Measurements from ENCODE around the gene CHI3L1.
A peak's percentile ranks its signal among the peaks of the same experiment; 100 is the strongest.

Gene CHI3L1

GRCh38 chr1:203197625-203198024, 11.1 kb upstream of the CHI3L1 start:
- no peak for TF ChIP-seq CTCF (IDR thresholded peaks at IDR 0.05; ENCODE audit: low read depth, low read length)
- DNase-seq (ENCODE audit: extremely low read depth, low read depth): peak; percentile 39

- no peak for DNase-seq (ENCODE audit: extremely low read depth, low read depth)
- TF ChIP-seq CTCF (IDR thresholded peaks at IDR 0.05; ENCODE audit: low read depth, low read length): no peak; the same call in 1 of the 2 replicates
These were observed 9.9 kb upstream of the CHI3L1 start for GRCh38 chr1:203196371-203196770.

DNA sequence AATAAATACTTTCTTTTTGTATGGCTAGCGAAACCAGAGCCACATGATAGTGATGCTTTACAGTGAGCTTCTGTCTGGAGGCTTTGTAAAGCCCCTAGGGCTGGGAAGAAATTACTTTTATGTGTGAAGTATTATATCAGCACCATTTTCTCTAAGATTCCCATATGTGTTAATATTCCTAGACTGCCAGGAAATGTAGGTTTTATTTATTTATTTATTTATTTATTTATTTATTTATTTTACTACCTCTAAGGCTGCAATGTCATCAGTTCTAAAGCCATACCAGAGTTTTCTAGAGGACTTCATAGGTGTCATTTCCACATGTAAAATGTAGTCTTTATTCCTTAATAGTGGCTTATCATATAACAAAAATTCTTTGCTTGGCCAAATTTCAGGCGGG, 4.4 kb upstream of the CHI3L1 start:
- no peak for TF ChIP-seq CTCF (IDR thresholded peaks at IDR 0.05; ENCODE audit: low read depth, low read length)
- DNase-seq (ENCODE audit: extremely low read depth, low read depth): no peak

DNA sequence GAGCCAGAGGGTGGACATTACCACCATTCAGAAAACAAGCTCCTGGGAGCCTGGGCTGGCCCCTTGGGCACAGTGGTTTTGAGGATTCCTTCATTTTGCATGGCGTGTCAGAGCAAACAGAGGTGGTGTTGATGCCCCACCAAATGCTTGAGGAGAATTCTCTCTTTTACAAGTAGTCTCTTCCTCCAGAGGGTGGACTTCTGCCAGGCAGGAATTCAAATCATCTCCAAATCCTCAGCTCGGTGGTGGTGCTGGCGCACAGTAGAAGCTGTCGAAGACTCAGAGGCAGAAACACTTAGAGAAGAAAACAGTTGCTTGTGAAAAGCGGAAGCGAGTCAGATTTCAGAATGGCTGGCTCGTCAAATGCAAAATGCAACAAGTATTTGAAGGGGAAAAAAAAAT, 3.4 kb upstream of the CHI3L1 start:
- no peak for DNase-seq (ENCODE audit: extremely low read depth, low read depth)
- no peak for TF ChIP-seq CTCF (IDR thresholded peaks at IDR 0.05; ENCODE audit: low read depth, low read length)

DNA sequence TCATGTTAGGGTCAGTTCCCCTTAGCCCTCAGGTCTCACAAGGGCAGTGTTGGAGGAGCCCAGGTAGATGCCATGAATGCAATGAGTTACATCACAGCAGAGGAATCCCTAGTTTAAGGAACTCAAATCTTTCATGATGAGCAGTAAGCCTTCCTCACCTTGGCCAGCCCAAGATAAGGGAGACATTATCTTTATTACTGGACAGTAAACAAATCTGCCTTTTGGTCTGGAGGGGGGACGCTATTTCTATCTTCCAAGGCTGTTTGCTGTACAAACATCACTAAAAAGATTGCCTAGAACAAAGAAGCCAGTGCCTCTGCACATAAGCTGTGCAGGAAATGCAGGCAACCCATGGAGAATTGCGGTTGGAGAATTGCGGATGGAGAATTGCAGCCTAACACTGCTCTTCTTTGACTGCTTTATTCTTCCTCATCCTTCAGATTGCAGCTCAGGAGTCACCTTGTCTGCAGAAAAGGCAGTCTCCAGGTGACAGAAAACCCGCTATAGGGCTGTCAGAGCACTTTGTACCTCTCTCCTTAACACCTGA, 2.3 kb upstream of the CHI3L1 start:
- no peak for DNase-seq (ENCODE audit: extremely low read depth, low read depth)
- no peak for TF ChIP-seq CTCF (IDR thresholded peaks at IDR 0.05; ENCODE audit: low read depth, low read length)

DNA sequence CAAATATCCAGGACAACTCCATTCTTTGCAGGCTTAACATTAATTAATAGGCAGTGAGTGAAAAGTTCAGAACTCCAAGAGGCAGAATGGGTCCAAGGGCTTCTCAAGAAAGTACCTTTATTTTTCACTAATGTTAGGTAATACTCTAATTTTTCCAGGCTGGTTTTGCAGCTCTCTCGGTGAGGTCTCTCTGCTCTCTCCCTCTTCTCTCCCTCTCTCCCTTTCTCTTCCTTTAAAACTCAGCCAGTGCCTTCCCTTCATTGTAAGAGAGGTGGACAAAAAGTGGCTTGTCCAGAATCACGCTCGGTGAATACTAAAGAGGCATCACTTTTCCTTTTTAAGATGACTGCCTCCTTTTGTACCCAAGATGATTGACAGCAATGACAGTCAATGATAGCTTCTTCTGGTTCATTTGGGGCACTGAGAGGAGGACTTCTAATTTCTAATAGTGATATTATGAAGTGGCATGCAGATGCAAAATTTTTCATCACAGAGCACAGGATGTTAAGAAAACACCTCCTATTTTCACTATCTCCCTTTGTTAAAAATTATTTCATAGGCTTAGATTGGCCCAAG, 1.3 kb upstream of the CHI3L1 start:
- DNase-seq (ENCODE audit: extremely low read depth, low read depth): no peak
- no peak for TF ChIP-seq CTCF (IDR thresholded peaks at IDR 0.05; ENCODE audit: low read depth, low read length)

GRCh38 chr1:203187304-203187685, 791 bp upstream of the CHI3L1 start:
- no peak for DNase-seq (ENCODE audit: extremely low read depth, low read depth)
- no peak for TF ChIP-seq CTCF (IDR thresholded peaks at IDR 0.05; ENCODE audit: low read depth, low read length)
